Measurements from ENCODE around the gene MYOZ2.
"Not testable (repeated sequence)": the region's sequence is repeated elsewhere in the genome, so short reads cannot be mapped to it uniquely, and the experiment has no call there.

MYOZ2 gene

GRCh38 chr4:119138046-119138445 lies 2.4 kb downstream of the MYOZ2 start:
- no peaks in the 10 kb centered on the region for H3K36me3 ChIP-seq (ENCODE audit: low read length)
- H3K27me3 ChIP-seq (ENCODE audit: low read length) = no peaks in the 10 kb centered on the region
- no peak overlapping the region for H3K9ac ChIP-seq (ENCODE audit: low read length)
- no peaks in the 10 kb centered on the region for H3K9me2 ChIP-seq (replicated peaks; ENCODE audit: insufficient read depth, low read length)
- no peak overlapping the region for H3K27ac ChIP-seq (ENCODE audit: low read depth, low read length)
- no peaks in the 10 kb centered on the region for H4K20me1 ChIP-seq (ENCODE audit: low read depth, low read length)
- H3F3A ChIP-seq (ENCODE audit: insufficient read depth) = no peaks in the 10 kb centered on the region
- H2AFZ ChIP-seq (ENCODE audit: low read depth, low read length, severe bottlenecking) = no peak overlapping the region
- TF ChIP-seq EZH2phosphoT487 (conservative IDR thresholded peaks at IDR 0.05; ENCODE audit: low read length) (no peak), CTCF (IDR thresholded peaks at IDR 0.05; ENCODE audit: insufficient read depth, low read length, poor library complexity, severe bottlenecking) (no peak)
- H3K4me3 ChIP-seq (ENCODE audit: insufficient read depth, low read length, poor library complexity, severe bottlenecking) = no peak overlapping the region
- no peaks in the 10 kb centered on the region for H3K79me2 ChIP-seq (ENCODE audit: insufficient read depth, low read length)
- H3K9me3 ChIP-seq (ENCODE audit: insufficient read depth, low read length) = no peaks in the 10 kb centered on the region
- H3K4me2 ChIP-seq (ENCODE audit: low read depth, low read length, poor library complexity, severe bottlenecking) = no peak overlapping the region

GRCh38 chr4:119139311-119139710 lies 3.7 kb downstream of the MYOZ2 start:
- Histone ChIP-seq H3K9me2 (replicated peaks; ENCODE audit: insufficient read depth, low read length) (no peaks in the 10 kb centered on the region), H3K4me3 (ENCODE audit: insufficient read depth, low read length, poor library complexity, severe bottlenecking) (no peak overlapping the region), H3K9me3 (ENCODE audit: insufficient read depth, low read length) (no peaks in the 10 kb centered on the region), H3K4me2 (ENCODE audit: low read depth, low read length, poor library complexity, severe bottlenecking) (peak overlapping the region; percentile 1), H3K27ac (ENCODE audit: low read depth, low read length) (no peak overlapping the region), H3K9ac (ENCODE audit: low read length) (no peak overlapping the region), H4K20me1 (ENCODE audit: low read depth, low read length) (no peaks in the 10 kb centered on the region), H3K27me3 (ENCODE audit: low read length) (no peaks in the 10 kb centered on the region), H2AFZ (ENCODE audit: low read depth, low read length, severe bottlenecking) (no peak overlapping the region), H3K79me2 (ENCODE audit: insufficient read depth, low read length) (no peaks in the 10 kb centered on the region), H3F3A (ENCODE audit: insufficient read depth) (no peaks in the 10 kb centered on the region), H3K36me3 (ENCODE audit: low read length) (no peaks in the 10 kb centered on the region)
- no peak for TF ChIP-seq CTCF (IDR thresholded peaks at IDR 0.05; ENCODE audit: insufficient read depth, low read length, poor library complexity, severe bottlenecking)
- TF ChIP-seq EZH2phosphoT487 (conservative IDR thresholded peaks at IDR 0.05; ENCODE audit: low read length) = no peak

GRCh38 chr4:119139822-119140252 lies 4.2 kb downstream of the MYOZ2 start:
- Histone ChIP-seq H3K4me3 (ENCODE audit: insufficient read depth, low read length, poor library complexity, severe bottlenecking) (no peak overlapping the region), H3K9ac (ENCODE audit: low read length) (no peak overlapping the region), H3K27me3 (ENCODE audit: low read length) (no peaks in the 10 kb centered on the region), H3K36me3 (ENCODE audit: low read length) (no peaks in the 10 kb centered on the region), H3K4me2 (ENCODE audit: low read depth, low read length, poor library complexity, severe bottlenecking) (peak overlapping the region; percentile 1), H3K79me2 (ENCODE audit: insufficient read depth, low read length) (no peaks in the 10 kb centered on the region), H3K9me2 (replicated peaks; ENCODE audit: insufficient read depth, low read length) (no peaks in the 10 kb centered on the region), H3K9me3 (ENCODE audit: insufficient read depth, low read length) (no peaks in the 10 kb centered on the region), H4K20me1 (ENCODE audit: low read depth, low read length) (no peaks in the 10 kb centered on the region), H2AFZ (ENCODE audit: low read depth, low read length, severe bottlenecking) (no peak overlapping the region), H3F3A (ENCODE audit: insufficient read depth) (no peaks in the 10 kb centered on the region), H3K27ac (ENCODE audit: low read depth, low read length) (no peak overlapping the region)
- no peak for TF ChIP-seq CTCF (IDR thresholded peaks at IDR 0.05; ENCODE audit: insufficient read depth, low read length, poor library complexity, severe bottlenecking)
- TF ChIP-seq EZH2phosphoT487 (conservative IDR thresholded peaks at IDR 0.05; ENCODE audit: low read length) = no peak

DNA sequence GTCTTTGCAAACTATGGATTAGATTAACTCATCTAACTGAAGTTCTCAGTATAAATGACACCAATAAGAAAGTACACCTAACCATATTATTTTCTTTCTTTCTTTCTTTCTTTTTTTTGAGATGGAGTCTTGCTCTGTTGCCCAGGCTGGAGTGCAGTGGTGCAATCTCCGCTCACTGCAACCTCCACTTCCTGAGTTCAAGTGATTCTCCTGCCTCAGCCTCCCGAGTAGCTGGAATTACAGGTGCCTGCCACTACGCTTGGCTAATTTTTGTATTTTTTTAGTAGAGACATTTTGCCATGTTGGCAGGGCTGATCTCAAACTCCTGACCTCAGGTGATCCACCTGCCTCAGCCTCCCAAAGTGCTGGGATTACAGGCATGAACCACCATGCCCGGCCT lies 5.7 kb downstream of the MYOZ2 start:
- H3K9me2 ChIP-seq (replicated peaks; ENCODE audit: insufficient read depth, low read length); H3K79me2 ChIP-seq (ENCODE audit: insufficient read depth, low read length); H2AFZ ChIP-seq (ENCODE audit: low read depth, low read length, severe bottlenecking); H3K27me3 ChIP-seq (ENCODE audit: low read length); H3K36me3 ChIP-seq (ENCODE audit: low read length); H3K27ac ChIP-seq (ENCODE audit: low read depth, low read length); H3K9ac ChIP-seq (ENCODE audit: low read length); H3K4me2 ChIP-seq (ENCODE audit: low read depth, low read length, poor library complexity, severe bottlenecking); H4K20me1 ChIP-seq (ENCODE audit: low read depth, low read length); H3K9me3 ChIP-seq (ENCODE audit: insufficient read depth, low read length); H3K4me3 ChIP-seq (ENCODE audit: insufficient read depth, low read length, poor library complexity, severe bottlenecking); H3F3A ChIP-seq (ENCODE audit: insufficient read depth): not testable (repeated sequence)

All from SU-DHL-6 (cell line).